OCI-LY7 (cell line): ENCODE data around the gene CEP131.

Experiments
- CTCF ChIP-seq: fragments of 200-600 bp; sonication (generic); conservative IDR thresholded peaks from 2 replicates; pipeline ENCODE4 v1.5.1; 2014; ENCODE audit warnings: mild to moderate bottlenecking, antibody characterized with exemption, low read length, moderate library complexity, mixed read lengths
- EZH2phosphoT487 ChIP-seq: fragments of 200-600 bp; sonication (generic); IDR thresholded peaks from 2 replicates; pipeline ENCODE4 v1.6.1; 2018; ENCODE audit warnings: low read depth, borderline replicate concordance, mild to moderate bottlenecking, mixed run types, antibody characterized with exemption, low read length, moderate library complexity, mixed read lengths

- TF ChIP-seq CTCF: no peak
- no peak for TF ChIP-seq EZH2phosphoT487
These were observed 37.4 kb upstream of the CEP131 start for GRCh38 chr17:81260171-81260570.
